Neural cell (in vitro differentiated cells): Measurements from ENCODE around the gene CDH16. TPM values are rescaled to one million over a fixed set of nuclear protein-coding genes. Genes with fewer than 3 reads are reported as not detected.

Experiments used
- H2AFZ ChIP-seq: fragments of 200-600, 300-800 bp; sonication (generic), shearing (Covaris generic); 2 replicates; pipeline ENCODE4 v1.6.0; 2014; ENCODE audit warnings: low read depth, mild to moderate bottlenecking, antibody characterized with exemption, low read length, moderate library complexity
- H3F3A ChIP-seq: fragments of 200-600 bp; shearing (Covaris generic); 2 replicates; pipeline ENCODE4 v1.6.1; 2016; ENCODE audit warnings: mild to moderate bottlenecking, moderate library complexity, mixed read lengths, antibody characterized with exemption, low read length; ENCODE audit not compliant: insufficient read depth, poor library complexity, severe bottlenecking
- H3K27ac ChIP-seq: fragments of 200-600, 300-800 bp; sonication (generic), shearing (Covaris generic); 2 replicates; pipeline ENCODE4 v1.5.1; 2014; ENCODE audit warnings: mild to moderate bottlenecking, low read length, moderate library complexity
- H3K27me3 ChIP-seq: fragments of 300-800, 200-600 bp; sonication (generic), shearing (Covaris generic); 2 replicates; pipeline ENCODE4 v1.6.0; 2014; ENCODE audit warnings: mild to moderate bottlenecking, low read depth, low read length, moderate library complexity; ENCODE audit not compliant: insufficient read depth
- H3K36me3 ChIP-seq: fragments of 300-800, 200-600 bp; sonication (generic), shearing (Covaris generic); 2 replicates; pipeline ENCODE4 v1.5.1; 2014; ENCODE audit warnings: mild to moderate bottlenecking, antibody characterized with exemption, low read length, moderate library complexity; ENCODE audit not compliant: insufficient read depth
- H3K4me2 ChIP-seq: fragments of 300-800, 200-600 bp; sonication (generic), shearing (Covaris generic); 2 replicates; pipeline ENCODE4 v1.6.0; 2014; ENCODE audit warnings: mild to moderate bottlenecking, low read length
- H3K4me3 ChIP-seq: fragments of 300-800, 200-600 bp; sonication (generic), shearing (Covaris generic); 2 replicates; pipeline ENCODE4 v1.5.1; 2014; ENCODE audit warnings: mild to moderate bottlenecking, low read length, moderate library complexity
- H3K79me2 ChIP-seq: fragments of 200-600 bp; shearing (Covaris generic); replicated peaks from 2 replicates; pipeline ENCODE4 v1.6.0; 2014; ENCODE audit warnings: mild to moderate bottlenecking, low read length, moderate library complexity; ENCODE audit not compliant: insufficient read depth
- H3K9ac ChIP-seq: fragments of 300-800, 200-600 bp; sonication (generic), shearing (Covaris generic); 2 replicates; pipeline ENCODE4 v1.6.1; 2016; ENCODE audit warnings: mild to moderate bottlenecking, low read length, mixed read lengths
- H3K9me2 ChIP-seq: fragments of 200-600 bp; shearing (Covaris generic); 2 replicates; pipeline ENCODE4 v1.6.1; 2016; ENCODE audit warnings: mild to moderate bottlenecking, low read length, mixed read lengths; ENCODE audit not compliant: insufficient read depth
- H3K9me3 ChIP-seq: fragments of 200-600, 300-800 bp; sonication (generic), shearing (Covaris generic); 2 replicates; pipeline ENCODE4 v1.6.1; 2016; ENCODE audit warnings: mild to moderate bottlenecking, mixed run types, low read length, moderate library complexity, mixed read lengths
- H4K20me1 ChIP-seq: fragments of 200-600 bp; shearing (Covaris generic); 2 replicates; pipeline ENCODE4 v1.6.1; 2016; ENCODE audit warnings: mild to moderate bottlenecking, mixed run types; ENCODE audit not compliant: insufficient read depth
- CTCF ChIP-seq: fragments of 450-650 bp; IDR thresholded peaks from 2 replicates; pipeline ENCODE4 v1.5.1; 2014; ENCODE audit warnings: antibody characterized with exemption, mild to moderate bottlenecking, moderate library complexity; ENCODE audit not compliant: poor library complexity, severe bottlenecking
- EP300 ChIP-seq: fragments of 450-650 bp; conservative IDR thresholded peaks from 2 replicates; pipeline ENCODE4 v1.6.1; 2014; ENCODE audit warnings: antibody characterized with exemption, mild to moderate bottlenecking, moderate library complexity; ENCODE audit not compliant: poor library complexity, severe bottlenecking
- EZH2 ChIP-seq: fragments of 200-600, 300-800 bp; shearing (Covaris generic), sonication (generic); IDR thresholded peaks from 2 replicates; pipeline ENCODE4 v1.6.1; 2014; ENCODE audit warnings: antibody characterized with exemption, low read length, borderline replicate concordance, mild to moderate bottlenecking; ENCODE audit not compliant: insufficient read depth, poor library complexity, severe bottlenecking
- MXI1 ChIP-seq: fragments of 450-650 bp; conservative IDR thresholded peaks from 2 replicates; pipeline ENCODE4 v1.6.1; 2014; ENCODE audit warnings: antibody characterized with exemption, mild to moderate bottlenecking; ENCODE audit not compliant: poor library complexity, severe bottlenecking
- POLR2AphosphoS5 ChIP-seq: IDR thresholded peaks from 2 replicates; pipeline ENCODE4 v1.6.1; 2012
- RAD21 ChIP-seq: fragments of 450-650 bp; conservative IDR thresholded peaks from 2 replicates; pipeline ENCODE4 v1.6.1; 2014; ENCODE audit warnings: antibody characterized with exemption, mild to moderate bottlenecking, moderate library complexity
- REST ChIP-seq: IDR thresholded peaks from 2 replicates; pipeline ENCODE4 v1.6.1; 2012; ENCODE audit warnings: borderline replicate concordance
- SMC3 ChIP-seq: fragments of 450-650 bp; conservative IDR thresholded peaks from 2 replicates; pipeline ENCODE4 v1.6.1; 2014; ENCODE audit warnings: antibody characterized with exemption, mild to moderate bottlenecking, moderate library complexity; ENCODE audit not compliant: poor library complexity
- TAF1 ChIP-seq: IDR thresholded peaks from 2 replicates; pipeline ENCODE4 v1.6.1; 2012; ENCODE audit warnings: low read depth
- polyA plus RNA-seq: library from polyadenylated mRNA; depleted of rRNA; stranded (reverse); fragments of >200 nt; gene quantifications from 2 replicates; pipeline ENCODE4 v1.2.3, GENCODE V29; 2014

The CDH16 gene
- polyA plus RNA-seq, 1 donor from 2014 or later: not detected

- H4K20me1 ChIP-seq: no peaks in the 10 kb centered on the region
- no peaks in the 10 kb centered on the region for H3K9me2 ChIP-seq
- H3K4me2 ChIP-seq: no peak overlapping the region
- peak overlapping the region; percentile 46 for H3K4me3 ChIP-seq
- no peak overlapping the region for H2AFZ ChIP-seq
- no peaks in the 10 kb centered on the region for H3K36me3 ChIP-seq
- H3K27ac ChIP-seq: peak overlapping the region; percentile 20
- no peaks in the 10 kb centered on the region for H3F3A ChIP-seq
- TF ChIP-seq POLR2AphosphoS5: no peak
- TF ChIP-seq EP300: no peak
- no peak for TF ChIP-seq SMC3
- no peak for TF ChIP-seq EZH2
- TF ChIP-seq CTCF: no peak
- TF ChIP-seq MXI1: no peak
- TF ChIP-seq RAD21: no peak
- TF ChIP-seq REST: no peak
- no peak for TF ChIP-seq TAF1
- H3K9ac ChIP-seq: peak overlapping the region; percentile 5
- no peaks in the 10 kb centered on the region for H3K79me2 ChIP-seq
- peaks cover 35% of the 10 kb centered on the region for H3K27me3 ChIP-seq
- no peaks in the 10 kb centered on the region for H3K9me3 ChIP-seq
Observed at GRCh38 chr16:66926961-66927436, 8.3 kb upstream of the CDH16 start.

- H3K79me2 ChIP-seq: no peaks in the 10 kb centered on the region
- H3K9me2 ChIP-seq: no peaks in the 10 kb centered on the region
- H2AFZ ChIP-seq: no peak overlapping the region
- peak overlapping the region; percentile 46 for H3K4me3 ChIP-seq
- H4K20me1 ChIP-seq: no peaks in the 10 kb centered on the region
- H3F3A ChIP-seq: no peaks in the 10 kb centered on the region
- H3K27ac ChIP-seq: no peak overlapping the region
- no peaks in the 10 kb centered on the region for H3K9me3 ChIP-seq
- TF ChIP-seq CTCF (no peak), MXI1 (peak; percentile 42), TAF1 (no peak), REST (no peak), POLR2AphosphoS5 (no peak), EP300 (peak; percentile 42)
- peaks cover 35% of the 10 kb centered on the region for H3K27me3 ChIP-seq
- no peak overlapping the region for H3K4me2 ChIP-seq
- H3K36me3 ChIP-seq: no peaks in the 10 kb centered on the region
- peak overlapping the region; percentile 13 for H3K9ac ChIP-seq
Observed at GRCh38 chr16:66926171-66926947, 7.7 kb upstream of the CDH16 start.
